Hepatocyte (in vitro differentiated cells): ENCODE results near the gene APOOL.

Experiments
- EZH2 ChIP-seq: fragments of 200-600 bp; sonication (generic); IDR thresholded peaks from 2 replicates; pipeline ENCODE4 v1.6.1; 2016; ENCODE audit warnings: antibody characterized with exemption, mild to moderate bottlenecking, borderline replicate concordance
- TF ChIP-seq, protein P1 (sequence below): fragments of 200-600 bp; sonication (generic); IDR thresholded peaks from 2 replicates; pipeline ENCODE4 v1.5.1; 2016; ENCODE audit warnings: antibody characterized with exemption, mild to moderate bottlenecking; ENCODE audit not compliant: poor library complexity

DNA sequence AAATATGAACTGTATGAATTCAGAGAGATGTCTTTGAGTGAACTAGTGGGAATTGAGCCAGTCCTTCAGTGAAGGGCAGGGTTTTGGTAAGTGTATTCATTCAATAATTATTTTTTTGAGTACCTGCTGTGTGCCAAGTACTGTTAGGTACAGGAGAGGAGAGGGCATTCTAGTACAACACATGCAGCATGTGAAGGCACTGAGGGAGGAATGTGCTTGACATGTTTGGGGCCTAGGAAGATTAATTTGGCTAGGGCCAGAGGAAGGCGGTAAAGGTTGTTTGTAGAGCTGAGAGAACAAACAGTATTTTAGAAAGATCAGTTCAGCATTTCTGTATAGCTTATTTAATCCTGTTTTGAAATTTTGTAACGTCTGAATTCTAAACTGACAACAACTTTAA is 27.8 kb downstream of the APOOL start:
- TF ChIP-seq, protein P1, sequence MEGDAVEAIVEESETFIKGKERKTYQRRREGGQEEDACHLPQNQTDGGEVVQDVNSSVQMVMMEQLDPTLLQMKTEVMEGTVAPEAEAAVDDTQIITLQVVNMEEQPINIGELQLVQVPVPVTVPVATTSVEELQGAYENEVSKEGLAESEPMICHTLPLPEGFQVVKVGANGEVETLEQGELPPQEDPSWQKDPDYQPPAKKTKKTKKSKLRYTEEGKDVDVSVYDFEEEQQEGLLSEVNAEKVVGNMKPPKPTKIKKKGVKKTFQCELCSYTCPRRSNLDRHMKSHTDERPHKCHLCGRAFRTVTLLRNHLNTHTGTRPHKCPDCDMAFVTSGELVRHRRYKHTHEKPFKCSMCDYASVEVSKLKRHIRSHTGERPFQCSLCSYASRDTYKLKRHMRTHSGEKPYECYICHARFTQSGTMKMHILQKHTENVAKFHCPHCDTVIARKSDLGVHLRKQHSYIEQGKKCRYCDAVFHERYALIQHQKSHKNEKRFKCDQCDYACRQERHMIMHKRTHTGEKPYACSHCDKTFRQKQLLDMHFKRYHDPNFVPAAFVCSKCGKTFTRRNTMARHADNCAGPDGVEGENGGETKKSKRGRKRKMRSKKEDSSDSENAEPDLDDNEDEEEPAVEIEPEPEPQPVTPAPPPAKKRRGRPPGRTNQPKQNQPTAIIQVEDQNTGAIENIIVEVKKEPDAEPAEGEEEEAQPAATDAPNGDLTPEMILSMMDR = no peak
- no peak for TF ChIP-seq EZH2
